Gastroesophageal sphincter (tissue), 4 donors: ENCODE data around the gene MAZ. TPM values are rescaled to one million over a fixed set of nuclear protein-coding genes. Genes with fewer than 3 reads are reported as not detected.

Source experiments
- ATAC-seq: fragments of 150-250 bp; one replicate; pipeline ENCODE4 v1.9.1; 2016; ENCODE audit warnings: mild to moderate bottlenecking, moderate library complexity
- H3K27ac ChIP-seq, 4 donors: fragments of 200-600 bp; sonication (generic) in 3 of 4; 1 replicate in 3 of 4; 2 replicates in 1 of 4; pipeline ENCODE4 v1.5.1; 2016 to 2019
- H3K27me3 ChIP-seq: fragments of 200-600 bp; sonication (generic); one replicate; pipeline ENCODE4 v1.5.1; 2019
- H3K36me3 ChIP-seq, 2 donors: fragments of 200-600 bp; sonication (generic); one replicate each; pipeline ENCODE4 v1.5.1; 2019; ENCODE audit warnings: control low read depth in 1 of 2
- H3K4me1 ChIP-seq, 3 donors: fragments of 200-600 bp; sonication (generic); 1 replicate in 2 of 3; 2 replicates in 1 of 3; pipeline ENCODE4 v1.5.1; 2016 to 2019; ENCODE audit warnings: control low read depth in 2 of 3
- H3K4me3 ChIP-seq, 2 donors: fragments of 200-600 bp; sonication (generic); one replicate each; pipeline ENCODE4 v1.5.1; 2019; ENCODE audit warnings: mild to moderate bottlenecking in 1 of 2, moderate library complexity in 1 of 2
- H3K9me3 ChIP-seq, 3 donors: fragments of 200-600 bp; sonication (generic); one replicate each; pipeline ENCODE4 v1.5.1; 2017 to 2019; ENCODE audit warnings: control low read depth in 2 of 3
- EP300 ChIP-seq: sonication (generic); formaldehyde crosslinking; IDR thresholded peaks from one replicate; pipeline ENCODE4 v1.6.1; 2017; ENCODE audit warnings: antibody characterized with exemption, mild to moderate bottlenecking
- POLR2A ChIP-seq, 2 donors: fragments of 450-650 bp; IDR thresholded peaks; one replicate each; pipeline ENCODE4 v1.6.1; 2017; ENCODE audit warnings: antibody characterized with exemption in 2 of 2, mild to moderate bottlenecking in 2 of 2, moderate library complexity in 1 of 2
- POLR2AphosphoS5 ChIP-seq: sonication (generic); formaldehyde crosslinking; IDR thresholded peaks from one replicate; pipeline ENCODE4 v1.6.1; 2017; ENCODE audit warnings: antibody characterized with exemption
- WGBS, 2 donors: methylation state at CpG; one replicate each; pipeline ENCODE4 v1.1.5; 2018; ENCODE audit warnings: low coverage in 1 of 2; 5-methylcytosine and 5-hydroxymethylcytosine counted together
- total RNA-seq, 4 donors: library from RNA; depleted of rRNA; stranded (reverse); fragments of >200 nt; gene quantifications; one replicate each; pipeline ENCODE4 v1.1.0, GENCODE V29; 2016
- TF ChIP-seq, protein P1 (sequence below), 4 experiments: fragments of 200-600 bp in 2 of 4; fragments of 450-650 bp in 2 of 4; sonication (generic) in 1 of 4; IDR thresholded peaks; one replicate each; pipeline ENCODE4 v1.5.1; 2017 to 2019; ENCODE audit warnings: antibody characterized with exemption in 4 of 4, mild to moderate bottlenecking in 2 of 4, moderate library complexity in 2 of 4

MAZ gene
- total RNA-seq, 4 donors from 2014 or later, result 86.3 to 212 (median 116) TPM

DNA sequence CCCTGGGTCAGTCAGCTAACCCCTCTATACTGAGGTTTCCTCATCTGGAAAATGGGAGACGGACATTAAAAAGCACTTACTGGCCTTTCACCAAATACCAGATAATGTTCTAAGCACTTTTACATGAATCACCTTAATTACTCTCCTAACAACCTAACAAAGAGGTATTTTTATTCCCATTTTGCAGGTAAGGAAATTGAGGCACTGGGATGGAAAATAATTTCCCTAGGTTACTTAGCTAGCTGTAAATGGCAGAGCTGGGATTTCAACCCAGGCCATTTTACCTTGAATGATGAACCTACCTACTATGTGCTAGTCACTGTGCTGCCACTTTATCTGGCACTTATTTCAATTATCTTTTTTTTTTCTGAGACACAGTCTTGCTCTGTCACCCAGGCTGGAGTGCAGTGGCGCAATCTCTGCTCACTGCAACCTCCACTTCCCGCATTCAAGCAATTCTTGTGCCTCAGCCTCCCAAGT is 12.1 kb upstream of the MAZ start:
- ATAC-seq, result no peak
- no peak overlapping the region for H3K27ac ChIP-seq
- H3K27me3 ChIP-seq, result no peaks in the 10 kb centered on the region
- peaks cover 0 to 27% (median 13%) of the 10 kb centered on the region in 3 donors for H3K4me1 ChIP-seq
- peaks cover 0 to 29% of the 10 kb centered on the region in 2 donors for H3K36me3 ChIP-seq
- TF ChIP-seq POLR2AphosphoS5, result no peak
- H3K9me3 ChIP-seq, result no peaks in the 10 kb centered on the region
- H3K4me3 ChIP-seq, result no peak overlapping the region
- WGBS, 2 donors, result 86 to 90% methylated on average over 1 to 3 of the region's 3 CpGs

DNA sequence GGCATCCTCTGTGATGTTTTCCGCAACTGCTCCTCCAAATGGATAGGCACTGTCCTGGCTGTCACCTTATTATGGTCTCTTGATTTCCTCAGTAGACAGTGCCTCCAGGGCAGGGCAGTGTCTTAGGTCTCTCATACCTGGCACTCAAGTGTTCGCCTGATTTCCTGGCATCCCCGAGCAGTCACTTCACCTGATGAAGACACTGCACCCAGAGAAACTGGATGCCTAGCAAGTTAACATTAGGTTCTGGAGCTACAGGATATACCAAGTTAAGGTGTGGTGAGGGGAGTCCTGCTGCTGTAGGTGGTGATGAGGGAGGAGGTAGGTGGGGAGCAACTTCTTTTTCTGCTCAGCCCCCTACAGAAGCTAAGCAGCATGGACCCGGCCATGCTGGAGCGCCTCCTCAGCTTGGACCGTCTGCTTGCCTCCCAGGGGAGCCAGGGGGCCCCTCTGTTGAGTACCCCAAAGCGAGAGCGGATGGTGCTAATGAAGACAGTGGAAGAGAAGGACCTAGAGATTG is 3.9 kb upstream of the MAZ start:
- Histone ChIP-seq H3K4me1 (peaks cover 0 to 19% (median 3%) of the 10 kb centered on the region in 3 donors), H3K4me3 (no peak overlapping the region), H3K27me3 (no peaks in the 10 kb centered on the region), H3K27ac (peak overlapping the region in 1 of 4 donors; percentile 98), H3K9me3 (no peaks in the 10 kb centered on the region), H3K36me3 (peaks cover 0 to 41% of the 10 kb centered on the region in 2 donors)
- TF ChIP-seq, protein P1, sequence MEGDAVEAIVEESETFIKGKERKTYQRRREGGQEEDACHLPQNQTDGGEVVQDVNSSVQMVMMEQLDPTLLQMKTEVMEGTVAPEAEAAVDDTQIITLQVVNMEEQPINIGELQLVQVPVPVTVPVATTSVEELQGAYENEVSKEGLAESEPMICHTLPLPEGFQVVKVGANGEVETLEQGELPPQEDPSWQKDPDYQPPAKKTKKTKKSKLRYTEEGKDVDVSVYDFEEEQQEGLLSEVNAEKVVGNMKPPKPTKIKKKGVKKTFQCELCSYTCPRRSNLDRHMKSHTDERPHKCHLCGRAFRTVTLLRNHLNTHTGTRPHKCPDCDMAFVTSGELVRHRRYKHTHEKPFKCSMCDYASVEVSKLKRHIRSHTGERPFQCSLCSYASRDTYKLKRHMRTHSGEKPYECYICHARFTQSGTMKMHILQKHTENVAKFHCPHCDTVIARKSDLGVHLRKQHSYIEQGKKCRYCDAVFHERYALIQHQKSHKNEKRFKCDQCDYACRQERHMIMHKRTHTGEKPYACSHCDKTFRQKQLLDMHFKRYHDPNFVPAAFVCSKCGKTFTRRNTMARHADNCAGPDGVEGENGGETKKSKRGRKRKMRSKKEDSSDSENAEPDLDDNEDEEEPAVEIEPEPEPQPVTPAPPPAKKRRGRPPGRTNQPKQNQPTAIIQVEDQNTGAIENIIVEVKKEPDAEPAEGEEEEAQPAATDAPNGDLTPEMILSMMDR (IDR thresholded peaks at IDR 0.05), result no peak
- TF ChIP-seq EP300 (no peak), POLR2A (IDR thresholded peaks at IDR 0.05) (no peak), POLR2AphosphoS5 (no peak)
- ATAC-seq, result no peak
- 89 to 100% methylated on average over 2 to 4 of the region's 8 CpGs for WGBS, 2 donors

- Histone ChIP-seq H3K27ac (peak overlapping the region; percentile 94 to 100 (median 98)), H3K9me3 (no peaks in the 10 kb centered on the region), H3K27me3 (no peaks in the 10 kb centered on the region), H3K4me3 (peak overlapping the region in 1 of 2 donors; percentile 90), H3K4me1 (peaks cover 3 to 34% (median 13%) of the 10 kb centered on the region in 3 donors), H3K36me3 (peaks cover 0 to 33% of the 10 kb centered on the region in 2 donors)
- ATAC-seq, result no peak
- no peak for TF ChIP-seq EP300
- no peak for TF ChIP-seq POLR2AphosphoS5
- no peak for TF ChIP-seq POLR2A (IDR thresholded peaks at IDR 0.05)
- TF ChIP-seq, protein P1 (IDR thresholded peaks at IDR 0.05), result no peak
- 56 to 59% methylated on average over 6 to 8 of the region's 8 CpGs for WGBS, 2 donors
These were observed 2.3 kb upstream of the MAZ start for GRCh38 chr16:29804020-29804419.

GRCh38 chr16:29804455-29805231 is 1.7 kb upstream of the MAZ start:
- H3K36me3 ChIP-seq, result peaks cover 0 to 33% of the 10 kb centered on the region in 2 donors
- ATAC-seq, result peak; percentile 2
- no peaks in the 10 kb centered on the region for H3K27me3 ChIP-seq
- WGBS, 2 donors, result 0% methylated on average over 2 to 5 of the region's 26 CpGs
- H3K4me1 ChIP-seq, result peaks cover 3 to 40% (median 20%) of the 10 kb centered on the region in 3 donors
- peak overlapping the region; percentile 81 to 90 for H3K4me3 ChIP-seq
- no peaks in the 10 kb centered on the region for H3K9me3 ChIP-seq
- peak overlapping the region; percentile 94 to 100 (median 98) for H3K27ac ChIP-seq
- TF ChIP-seq POLR2AphosphoS5, result peak; percentile 49
- TF ChIP-seq, protein P1 (IDR thresholded peaks at IDR 0.05), result no peak
- peak; percentile 44 for TF ChIP-seq POLR2A (IDR thresholded peaks at IDR 0.05)
- TF ChIP-seq EP300, result no peak

DNA sequence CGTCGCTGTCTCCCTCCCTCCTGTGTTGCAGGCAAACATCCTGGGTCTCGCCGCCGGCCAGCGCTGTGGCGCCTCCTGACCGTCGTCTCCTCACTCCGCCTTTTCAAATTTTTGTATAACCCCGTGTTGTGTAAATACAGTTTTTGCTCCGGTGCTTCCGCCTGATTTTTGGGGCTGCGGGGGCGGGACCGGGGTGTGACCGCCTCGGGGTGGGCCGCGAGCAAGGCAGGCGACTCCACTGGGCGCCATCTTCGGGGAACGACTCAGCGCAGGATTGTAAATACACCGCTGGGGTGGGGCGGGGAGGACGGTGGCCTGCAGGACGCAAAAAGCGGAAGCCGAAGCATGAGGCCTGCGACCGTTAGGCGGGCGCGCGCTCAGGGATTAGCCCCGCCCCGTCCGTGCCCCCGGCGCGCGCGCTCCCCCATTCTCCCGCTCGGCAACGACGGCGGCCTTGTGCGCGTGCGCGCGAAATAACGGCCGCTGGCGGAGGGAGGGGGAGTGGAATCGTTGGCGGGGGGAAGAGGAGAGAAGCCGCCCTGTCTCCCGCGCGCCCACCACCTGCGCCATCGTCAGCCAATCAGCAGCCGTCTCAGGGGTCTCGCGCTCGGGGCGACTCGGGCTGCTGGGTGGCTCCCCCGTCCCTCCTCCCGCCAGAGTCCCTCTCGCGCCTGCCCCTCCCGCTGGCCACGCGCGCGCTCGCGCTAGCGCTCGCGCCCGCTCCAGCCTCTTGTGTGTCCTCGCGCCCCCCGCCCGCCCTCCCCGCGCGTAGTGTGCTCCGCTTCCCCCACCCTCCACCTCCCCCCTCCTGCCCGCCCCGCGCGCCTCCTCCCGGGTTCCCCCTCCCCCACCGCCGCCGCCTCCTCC is 864 bp upstream of the MAZ start:
- 2% methylated on average over 11 of the region's 103 CpGs; no CpG with 5 or more reads in 1 of the 2 donors for WGBS, 2 donors
- H3K4me1 ChIP-seq, result peaks cover 3 to 49% (median 28%) of the 10 kb centered on the region in 3 donors

More for the DNA sequence above, 864 bp upstream of the MAZ start:
- TF ChIP-seq, protein P1 (IDR thresholded peaks at IDR 0.05), result peak in 3 of 4 experiments; percentile 2 to 24 (median 20)
- TF ChIP-seq POLR2AphosphoS5, result peak; percentile 99
- TF ChIP-seq POLR2A (IDR thresholded peaks at IDR 0.05), result peak; percentile 68 to 92
- TF ChIP-seq EP300, result no peak
- Histone ChIP-seq H3K4me3 (peak overlapping the region; percentile 81 to 90), H3K27ac (peak overlapping the region; percentile 94 to 100 (median 98)), H3K27me3 (no peaks in the 10 kb centered on the region), H3K36me3 (peaks cover 0 to 32% of the 10 kb centered on the region in 2 donors), H3K9me3 (no peaks in the 10 kb centered on the region)
- ATAC-seq, result peak; percentile 80
